Heart right ventricle (tissue), 16 donors: Measurements from ENCODE around the gene STAG3. TPM values are rescaled to one million over a fixed set of nuclear protein-coding genes. Genes with fewer than 3 reads are reported as not detected.

Experiments
- ATAC-seq, 8 donors: fragments of 200-7000 bp; cut with Tn5 transposase; one replicate each; pipeline ENCODE4 v1.9.1; 2020; ENCODE audit warnings: mild to moderate bottlenecking in 8 of 8, moderate library complexity in 8 of 8, moderate number of reproducible peaks in 1 of 8
- DNase-seq, 2 donors: peaks; one replicate each; pipeline ENCODE4 v3.0.0-alpha.2; 2020
- H3K27ac ChIP-seq, 10 donors: fragments of 200-600 bp; sonication (generic) in 2 of 10; one replicate each; pipeline versions ENCODE4 v1.5.0 to v1.8.0; 2020 to 2022; ENCODE audit warnings: mild to moderate bottlenecking in 3 of 10
- H3K27me3 ChIP-seq, 7 donors: fragments of 200-600 bp; one replicate each; pipeline ENCODE4 v1.8.0; 2021 to 2022; ENCODE audit warnings: mild to moderate bottlenecking in 2 of 7
- H3K36me3 ChIP-seq, 9 donors: fragments of 200-600 bp; sonication (generic) in 1 of 9; one replicate each; pipeline versions ENCODE4 v1.5.0 to v1.8.0; 2020 to 2022; ENCODE audit warnings: mild to moderate bottlenecking in 2 of 9
- H3K4me1 ChIP-seq, 9 donors: fragments of 200-600 bp; sonication (generic) in 1 of 9; one replicate each; pipeline versions ENCODE4 v1.5.0 to v1.8.0; 2020 to 2022; ENCODE audit warnings: mild to moderate bottlenecking in 4 of 9
- H3K4me3 ChIP-seq, 10 donors: fragments of 200-600 bp; sonication (generic) in 2 of 10; one replicate each; pipeline versions ENCODE4 v1.5.0 to v1.8.0; 2020 to 2022; ENCODE audit warnings: mild to moderate bottlenecking in 7 of 10, moderate library complexity in 2 of 10
- H3K9me3 ChIP-seq, 11 donors: fragments of 200-600 bp in 10 of 11; sonication (generic) in 2 of 11; one replicate each; pipeline versions ENCODE4 v1.5.0 to v1.8.0; 2013 to 2022; ENCODE audit warnings: mild to moderate bottlenecking in 2 of 11, control low read depth in 1 of 11, moderate library complexity in 1 of 11
- CTCF ChIP-seq, 9 donors: fragments of 200-600 bp; sonication (generic) in 2 of 9; IDR thresholded peaks; one replicate each; pipeline versions ENCODE4 v1.5.0 to v1.8.0; 2021 to 2022; ENCODE audit warnings: antibody characterized with exemption in 9 of 9, mild to moderate bottlenecking in 5 of 9, moderate library complexity in 1 of 9
- WGBS, 2 donors: extraction: QIAGEN DNeasy Blood & Tissue Kit; methylation state at CpG; one replicate each; pipeline ENCODE4 v1.1.7; 2013; ENCODE audit warnings: inconsistent platforms in 1 of 2; 5-methylcytosine and 5-hydroxymethylcytosine counted together
- intact Hi-C, 10 donors: fragments of 100-400 bp; cut with DNase I; formaldehyde crosslinking; loops; one replicate each; pipeline versions ENCODE4 v1.11.1 to v1.14.2; 2022
- polyA plus RNA-seq, 2 donors: library from polyadenylated mRNA; stranded (reverse); fragments of 200-250 nt; gene quantifications; one replicate each; pipeline ENCODE4 v1.2.3, GENCODE V29; 2013
- total RNA-seq, 10 donors: library from RNA; stranded (reverse); fragmentation: NEBNext Ultra II Directional in 3 of 10; extraction: Animal tissue kit (Norgen Biotek cat#: 25700) in 3 of 10; gene quantifications; one replicate each; pipeline versions ENCODE4 v1.2.1 to v1.2.4, GENCODE V29; 2021 to 2023
- donor health status: Arrhythmogenic right ventricular cardiomyopathy.
- donor health status: ischemic (EF 13 %, LVEDD 7.1; RV severe dilation, severe dysfunction).
- donor health status: healthy with polysubstance abuse.
- donor health status: DM: no; HTN: yes; CAD: no.
- donor health status: DM: no; HTN: no; CAD: no.
- donor health status: ischemic (EF 25% LVEDD 6.9; RV normal size, moderate dysfunction).
- donor health status: ischemic (EF 25% LVEDD 5.7; RV mildly dilated, moderate dysfunction).
- donor health status: healthy.
- donor health status: DM: yes; HTN: yes; CAD: no.
- donor health status: Ischemic cardiomyopathy.
- donor health status: ischemic (EF 35%, LVEDD 5.7; RV mildly dilated, moderate dysfunction).
- donor health status: nonischemic (EF 11% LVEDD 7.7; RV severe dilation, severe dysfunction).
- donor health status: DM: yes; HTN: yes; CAD: no.
- donor health status: PGD.
- donor health status: ischemic (EF 29% LVEDD 5.4; RV normal size, mild dysfunction).
- donor health status: nonischemic (EF 23%, LVEDD 6.1; RV moderate dilation, normal function).

STAG3 gene
- total and polyA plus RNA-seq, 12 donors, result 0.13 to 1.5 (median 0.47) TPM; not detected in 1

GRCh38 chr7:100160067-100160466 is 17.7 kb upstream of the STAG3 start:
- ATAC-seq (no peak), DNase-seq (no peak)
- no peak for TF ChIP-seq CTCF (IDR thresholded peaks at IDR 0.05)
- intact Hi-C loops, result no loop called here
- no peak overlapping the region for H3K4me3 ChIP-seq
- peaks cover 7 to 35% (median 20%) of the 10 kb centered on the region in 9 donors for H3K4me1 ChIP-seq
- H3K27ac ChIP-seq, result no peak overlapping the region
- peaks cover 0 to 22% (median 12%) of the 10 kb centered on the region in 9 donors for H3K36me3 ChIP-seq
- 94% methylated on average over 18 of the region's 18 CpGs for WGBS, 2 donors
- H3K9me3 ChIP-seq, result no peaks in the 10 kb centered on the region
- no peaks in the 10 kb centered on the region for H3K27me3 ChIP-seq

- Histone ChIP-seq H3K4me3 (no peak overlapping the region), H3K27me3 (peaks cover 0 to 21% (median 9%) of the 10 kb centered on the region in 7 donors), H3K9me3 (no peaks in the 10 kb centered on the region), H3K27ac (peak overlapping the region in 1 of 10 donors; percentile 40), H3K4me1 (peaks cover under 1 to 28% (median 15%) of the 10 kb centered on the region in 9 donors), H3K36me3 (no peaks in the 10 kb centered on the region)
- intact Hi-C loops, result no loop called here
- DNase-seq (no peak), ATAC-seq (no peak)
- WGBS, 2 donors, result 75 to 77% methylated on average over 6 of the region's 6 CpGs
- no peak for TF ChIP-seq CTCF (IDR thresholded peaks at IDR 0.05)
Measured at GRCh38 chr7:100163006-100163531, 14.6 kb upstream of the STAG3 start.

DNA sequence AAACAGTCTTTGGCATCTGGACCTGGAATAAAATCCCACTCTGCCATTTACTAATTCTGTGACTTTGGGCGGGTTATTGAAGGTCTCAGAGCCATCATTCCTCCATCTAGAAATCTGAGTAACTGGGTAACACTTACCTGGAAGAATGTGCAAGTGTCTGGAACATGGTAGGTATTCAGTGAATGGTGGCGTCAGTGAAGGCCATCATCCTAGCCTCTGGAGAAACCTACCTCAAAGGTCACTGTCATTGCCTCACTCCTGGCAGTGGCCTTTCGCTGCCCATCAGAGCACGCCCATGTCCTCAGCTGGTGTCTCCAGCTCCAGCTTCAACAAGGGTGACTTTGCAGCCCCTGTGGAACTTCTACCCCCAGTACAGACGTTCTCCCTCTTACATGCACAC is 13.8 kb upstream of the STAG3 start:
- Histone ChIP-seq H3K27ac (no peak overlapping the region), H3K4me1 (peaks cover 0 to 33% (median 21%) of the 10 kb centered on the region in 9 donors), H3K9me3 (no peaks in the 10 kb centered on the region), H3K36me3 (no peaks in the 10 kb centered on the region), H3K27me3 (peaks cover 0 to 27% (median 9%) of the 10 kb centered on the region in 7 donors), H3K4me3 (no peak overlapping the region)
- DNase-seq, result no peak
- 90 to 93% methylated on average over 5 of the region's 5 CpGs for WGBS, 2 donors
- no peak for ATAC-seq
- intact Hi-C loops, result no loop called here
- no peak for TF ChIP-seq CTCF (IDR thresholded peaks at IDR 0.05)

GRCh38 chr7:100166317-100166940 is 11.3 kb upstream of the STAG3 start:
- no peak for ATAC-seq
- peak overlapping the region in 2 of 10 donors; percentile 10 to 36 for H3K27ac ChIP-seq
- H3K27me3 ChIP-seq, result peaks cover 0 to 52% (median 18%) of the 10 kb centered on the region in 7 donors
- WGBS, 2 donors, result 68 to 76% methylated on average over 16 of the region's 16 CpGs
- intact Hi-C loops, result no loop called here
- no peaks in the 10 kb centered on the region for H3K9me3 ChIP-seq
- H3K4me1 ChIP-seq, result peaks cover 2 to 34% (median 18%) of the 10 kb centered on the region in 9 donors
- DNase-seq, result no peak
- H3K4me3 ChIP-seq, result no peak overlapping the region
- TF ChIP-seq CTCF (IDR thresholded peaks at IDR 0.05), result no peak
- H3K36me3 ChIP-seq, result no peaks in the 10 kb centered on the region
